Stimulated activated naive CD8-positive, alpha-beta T cell treated with anti-CD3 and anti-CD28 coated beads, Interleukin-15, Interleukin-2, amounts not matched to agents 100 U/mL and 50 U/mL, for 24 hours (primary cell): ENCODE results near the gene USH2A.

Experiments
- ATAC-seq: fragments of 150-1000 bp; cut with Tn5 transposase; one replicate; pipeline ENCODE4 v1.10.0; 2021
- DNase-seq: peaks from one replicate; pipeline ENCODE4 v3.0.0; 2021

USH2A gene

DNA sequence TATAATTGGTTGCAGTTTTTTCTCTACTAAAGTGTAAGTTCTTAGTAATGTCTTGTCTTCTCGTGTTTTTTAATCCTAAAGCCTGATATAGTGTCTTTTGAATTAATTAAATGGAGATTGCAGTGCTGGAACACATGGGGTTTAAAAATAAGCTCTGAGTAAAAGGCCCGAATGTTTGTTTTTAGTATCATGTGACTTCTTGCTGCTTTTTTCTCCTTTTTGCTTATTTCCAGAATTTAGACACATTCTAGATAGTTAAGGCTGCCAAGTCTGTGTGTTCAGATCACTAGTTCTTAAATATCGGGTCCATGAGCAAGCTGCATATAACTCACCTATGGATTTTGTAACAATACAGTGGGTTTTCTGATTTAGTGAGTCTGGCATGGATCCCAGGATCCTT, 828.6 kb downstream of the USH2A start:
- DNase-seq: no peak
- no peak for ATAC-seq

DNA sequence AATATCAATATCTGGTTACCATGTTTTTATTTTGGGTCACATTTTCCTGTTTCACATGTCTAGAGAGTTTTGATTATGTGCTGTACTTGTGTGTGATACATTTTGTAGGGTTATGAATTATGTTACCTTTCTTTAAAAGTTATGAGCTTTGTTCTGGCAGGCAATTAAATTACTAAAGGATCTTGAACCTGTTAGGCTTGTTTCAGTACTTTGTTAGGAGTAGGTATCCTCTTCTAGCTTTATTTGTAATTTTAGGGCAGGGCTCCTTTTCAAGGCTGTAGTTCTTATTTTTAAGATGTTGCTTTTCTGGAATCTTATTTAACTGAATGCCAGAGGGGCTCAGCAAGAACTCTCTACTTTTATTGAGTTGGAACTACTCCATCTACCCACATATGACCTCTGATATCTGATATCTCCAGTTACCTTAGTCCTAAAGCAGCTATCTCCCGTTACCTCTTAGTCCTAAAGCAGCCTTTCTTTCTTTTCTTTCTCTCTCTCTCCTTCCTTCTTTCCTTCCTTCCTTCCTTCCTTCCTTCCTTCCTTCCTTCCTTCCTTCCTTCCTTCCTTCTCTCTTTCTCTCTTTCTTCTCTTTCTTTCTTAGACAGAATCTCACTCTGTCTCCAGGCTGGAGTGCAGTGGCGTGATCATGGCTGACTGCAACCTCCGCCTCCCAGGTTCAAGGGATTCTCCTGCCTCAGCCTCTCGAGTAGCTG, 832.3 kb downstream of the USH2A start:
- ATAC-seq (no peak), DNase-seq (no peak)

DNA sequence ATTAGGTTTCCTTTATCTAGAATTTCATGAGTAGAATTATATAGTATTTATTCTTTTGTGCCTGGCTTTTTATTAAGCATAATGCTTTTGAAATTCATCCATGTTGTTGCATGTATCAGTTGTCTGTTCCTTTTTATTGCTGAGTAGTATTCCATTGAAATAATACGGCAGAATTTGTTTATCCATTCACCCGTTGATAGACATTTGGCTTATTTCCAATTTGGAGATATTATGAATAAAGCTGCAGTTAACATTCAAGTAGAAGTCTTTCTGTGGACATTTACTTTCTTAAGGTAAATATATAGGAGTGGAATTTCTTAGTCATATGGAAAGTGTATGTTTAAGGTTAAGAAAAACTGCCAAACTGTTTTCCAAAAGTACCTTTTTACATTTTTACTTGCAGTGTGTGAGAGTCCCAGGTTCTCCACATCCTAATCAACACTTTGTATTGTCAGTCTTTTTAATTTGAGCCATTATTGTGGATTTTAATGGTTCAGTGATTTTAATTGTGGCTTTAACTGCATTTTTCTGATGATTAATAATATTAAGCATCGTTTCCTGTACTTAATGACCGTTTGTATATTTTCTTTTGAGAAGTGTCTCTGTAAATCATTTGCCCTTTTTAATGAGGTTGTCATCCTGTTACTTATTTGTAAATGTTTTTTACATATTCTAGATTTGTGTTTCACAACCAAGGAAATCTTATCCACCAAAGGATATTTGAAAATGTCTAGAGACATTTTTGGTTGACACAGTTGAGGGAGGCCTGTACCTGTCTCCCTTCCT, 833.4 kb downstream of the USH2A start:
- no peak for DNase-seq
- no peak for ATAC-seq

DNA sequence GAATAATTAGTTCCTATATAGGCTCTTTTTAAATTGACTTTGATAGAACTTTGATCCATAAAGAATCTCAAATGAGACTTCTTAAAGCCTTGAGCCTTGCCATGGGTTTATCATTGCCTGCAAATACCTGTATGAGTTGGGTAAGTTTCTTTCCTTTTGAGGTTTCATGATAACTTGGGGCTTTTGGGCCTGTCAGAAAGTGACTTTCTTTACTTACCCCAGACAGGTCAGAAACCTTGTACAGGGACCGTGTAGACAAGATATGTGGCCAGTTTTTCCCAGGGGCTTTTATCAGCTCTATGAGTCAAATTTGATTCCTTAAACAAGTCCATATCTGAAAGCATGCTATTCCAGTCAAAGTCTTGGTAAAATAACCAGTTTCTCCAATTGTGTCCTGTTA, 838.9 kb downstream of the USH2A start:
- ATAC-seq: no peak

GRCh38 chr1:215583185-215583749, 840.0 kb downstream of the USH2A start:
- DNase-seq (no peak), ATAC-seq (no peak)

More for the DNA sequence above, 838.9 kb downstream of the USH2A start:
- DNase-seq: no peak

DNA sequence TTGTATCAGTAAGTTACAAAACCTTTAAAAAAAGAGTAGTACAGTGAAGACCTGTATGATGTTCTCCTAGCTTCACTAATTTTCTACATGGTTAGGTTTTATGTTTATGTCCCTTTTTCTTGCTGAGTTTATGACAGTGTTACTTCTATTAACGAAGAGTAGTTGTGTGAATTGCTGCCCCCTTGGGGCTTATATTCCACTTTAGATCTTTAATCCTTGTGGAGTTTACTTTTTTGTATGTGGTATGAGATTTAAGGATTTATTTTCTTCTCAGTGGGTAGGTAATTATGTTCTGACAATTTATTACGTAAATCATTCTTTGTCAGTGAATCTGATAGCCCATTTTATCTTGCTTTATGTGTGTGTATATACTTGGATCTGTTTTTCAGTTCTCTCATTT, 841.4 kb downstream of the USH2A start:
- DNase-seq (no peak), ATAC-seq (no peak)
